ENCODE measurements around the gene GOLGA1.
"Not testable (repeated sequence)": the region's sequence is repeated elsewhere in the genome, so short reads cannot be mapped to it uniquely, and the experiment has no call there.

The GOLGA1 gene

DNA sequence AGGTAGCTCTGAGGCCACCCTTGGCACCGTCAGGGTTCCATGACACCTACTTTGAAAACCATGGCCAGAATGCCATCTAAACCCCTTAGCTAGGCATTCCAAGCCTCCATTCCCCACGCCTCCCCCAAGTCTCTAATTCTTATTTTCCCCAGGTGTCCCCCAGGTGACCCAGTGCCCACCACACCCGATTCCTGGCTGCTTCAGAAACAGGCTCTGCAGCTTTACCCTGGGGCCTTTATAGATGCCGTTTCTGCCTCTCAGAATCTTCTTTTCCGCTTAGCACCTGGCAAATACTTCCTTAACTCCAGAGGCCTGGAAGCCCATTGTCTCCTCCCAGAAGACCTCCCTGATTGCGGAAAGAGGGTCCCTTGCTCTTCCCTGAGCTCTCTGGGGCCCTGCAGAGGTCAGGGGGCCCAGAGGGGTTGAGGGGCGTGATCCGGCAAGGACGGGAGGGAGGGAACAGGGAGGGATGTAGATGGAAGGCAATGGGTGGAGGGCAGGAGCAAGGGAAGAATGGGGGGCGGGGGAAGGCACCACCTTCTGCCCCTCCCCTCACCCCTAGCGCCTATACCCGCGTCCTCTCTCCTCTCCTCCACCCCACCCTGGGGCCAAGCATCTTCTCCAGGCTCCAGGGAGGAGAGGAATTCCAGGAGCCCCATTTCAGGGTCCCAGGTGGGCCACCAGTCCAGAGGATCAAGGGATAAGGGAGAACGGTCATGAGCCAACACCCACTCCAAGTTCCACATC, 99.6 kb downstream of the GOLGA1 start:
- DNase-seq (ENCODE audit: insufficient read length, low spot score) (no peak), FAIRE-seq (no peak)

DNA sequence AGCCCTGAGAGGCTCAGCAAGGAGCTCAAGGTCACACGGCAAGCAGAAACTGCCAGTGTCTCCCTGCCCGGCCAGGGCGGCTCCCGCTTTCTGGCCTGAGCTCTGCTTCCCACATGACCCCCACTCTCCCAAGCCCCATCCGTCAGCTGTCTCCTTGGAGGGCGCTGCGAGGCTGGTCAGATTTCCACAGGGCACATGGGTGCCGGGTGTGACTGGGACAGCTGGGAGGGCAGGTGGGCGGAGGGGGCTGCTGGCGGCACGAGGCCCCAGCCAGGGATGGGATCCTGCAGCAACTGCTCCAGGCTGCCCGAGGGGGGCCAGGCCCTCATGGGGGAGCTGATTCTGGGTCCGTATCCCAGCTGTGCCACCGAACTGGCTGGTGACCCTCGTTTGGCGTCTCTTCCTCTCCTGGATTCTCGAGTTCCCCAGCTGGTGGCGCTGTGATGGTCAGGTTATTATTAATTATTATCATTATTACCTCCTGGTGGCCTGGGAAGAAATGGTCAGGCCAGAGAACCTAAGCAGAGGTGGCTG, 100.5 kb downstream of the GOLGA1 start:
- FAIRE-seq (no peak), DNase-seq (ENCODE audit: insufficient read length, low spot score) (no peak)

DNA sequence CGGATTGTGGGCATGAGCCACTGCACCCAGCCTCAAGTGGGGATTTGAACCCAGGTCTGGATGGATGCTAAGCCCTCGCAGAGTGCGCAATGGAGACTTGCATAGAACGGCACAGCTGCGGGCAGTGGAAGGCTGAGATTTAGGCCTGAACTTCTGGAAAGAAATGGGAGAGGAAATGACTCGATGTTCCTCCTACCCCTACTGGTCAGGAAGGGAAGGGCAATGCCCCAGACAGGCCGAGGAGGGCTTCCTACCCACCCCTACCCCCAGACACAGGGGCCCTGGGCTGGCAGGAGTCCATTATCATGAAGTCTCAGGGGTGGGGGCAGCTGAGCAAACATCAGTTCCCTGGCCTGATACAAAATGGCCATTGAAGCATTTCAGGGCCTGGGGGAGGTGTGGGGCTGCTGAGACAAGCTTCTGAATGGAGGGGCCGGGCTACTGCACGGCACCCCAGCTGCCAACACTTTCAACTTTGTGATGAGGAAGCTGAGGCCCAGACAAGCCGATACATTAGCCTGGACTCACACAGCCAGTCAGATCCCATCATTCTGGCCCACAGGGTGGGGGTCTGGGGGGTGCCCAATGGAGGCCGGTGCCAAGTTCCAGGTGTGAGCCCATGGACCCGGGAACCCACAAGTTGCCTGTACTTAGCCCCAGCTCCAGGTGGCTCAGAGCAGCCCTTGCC, 101.1 kb downstream of the GOLGA1 start:
- DNase-seq (ENCODE audit: insufficient read length, low spot score) (no peak), FAIRE-seq (no peak)

DNA sequence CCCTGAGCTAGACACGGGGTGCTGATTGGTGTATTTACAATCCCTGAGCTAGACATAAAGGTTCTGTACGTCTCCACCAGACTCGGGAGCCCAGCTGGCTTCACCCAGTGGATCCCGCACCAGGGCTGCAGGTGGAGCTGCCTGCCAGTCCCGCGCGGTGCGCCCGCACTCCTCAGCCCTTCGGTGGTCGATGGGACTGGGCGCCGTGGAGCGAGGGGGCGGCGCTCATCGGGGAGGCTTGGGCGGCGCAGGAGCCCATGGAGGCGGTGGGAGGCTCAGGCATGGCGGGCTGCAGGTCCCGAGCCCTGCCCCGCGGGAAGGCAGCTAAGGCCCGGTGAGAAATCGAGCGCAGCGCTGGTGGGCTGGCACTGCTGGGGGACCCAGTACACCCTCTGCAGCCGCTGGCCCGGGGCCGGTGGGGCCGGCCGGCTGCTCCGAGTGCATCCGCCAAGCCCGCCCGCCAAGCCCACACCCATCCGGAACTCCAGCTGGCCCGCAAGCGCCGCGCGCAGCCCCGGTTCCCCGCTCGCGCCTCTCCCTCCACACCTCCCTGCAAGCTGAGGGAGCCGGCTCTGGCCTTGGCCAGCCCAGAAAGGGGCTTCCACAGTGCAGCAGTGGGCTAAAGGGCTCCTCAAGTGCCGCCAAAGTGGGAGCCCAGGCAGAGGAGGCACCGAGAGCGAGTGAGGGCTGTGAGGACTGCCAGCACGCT, 102.2 kb downstream of the GOLGA1 start:
- not testable (repeated sequence) for DNase-seq (ENCODE audit: insufficient read length, low spot score); FAIRE-seq

DNA sequence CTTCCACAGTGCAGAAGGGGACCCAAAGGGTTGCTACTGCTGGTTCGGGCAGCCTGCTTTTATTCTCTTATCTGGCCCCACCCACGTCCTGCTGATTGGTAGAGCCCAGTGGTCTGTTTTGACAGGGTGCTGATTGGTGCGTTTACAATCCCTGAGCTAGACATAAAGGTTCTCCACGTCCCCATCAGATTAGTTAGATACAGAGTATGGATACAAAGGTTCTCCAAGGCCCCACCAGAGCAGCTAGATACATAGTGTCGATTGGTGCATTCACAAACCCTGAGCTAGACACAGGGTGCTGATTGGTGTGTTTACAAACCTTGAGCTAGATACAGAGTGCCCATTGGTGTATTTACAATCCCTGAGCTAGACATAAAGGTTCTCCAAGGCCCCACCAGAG, 102.8 kb downstream of the GOLGA1 start:
- not testable (repeated sequence) for FAIRE-seq; DNase-seq (ENCODE audit: insufficient read length, low spot score)

DNA sequence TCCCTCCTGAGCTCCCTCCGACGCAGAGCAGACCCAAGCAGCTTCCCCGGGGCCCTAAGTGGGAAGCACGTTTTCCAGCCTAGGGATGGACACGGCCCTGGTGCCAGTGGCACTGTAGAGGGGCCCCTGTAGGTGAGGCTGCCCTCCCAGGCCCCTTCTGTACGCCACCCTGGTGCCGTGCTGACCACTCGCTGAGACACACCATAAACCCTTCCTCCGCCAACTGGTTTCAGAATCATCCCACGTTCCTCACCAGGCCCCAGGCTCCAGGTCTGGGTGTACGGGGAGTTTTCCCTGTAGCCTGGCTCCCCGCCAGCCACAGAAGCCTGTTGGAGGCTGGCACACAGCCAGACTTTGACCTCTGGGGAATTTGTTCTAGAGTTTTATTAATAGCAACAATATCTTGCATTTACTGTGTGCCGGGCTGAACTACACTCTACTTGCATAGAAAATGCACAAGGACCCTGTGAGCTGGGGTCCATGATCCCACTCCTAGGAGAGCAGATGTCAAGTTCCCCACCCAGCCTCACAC, 105.8 kb downstream of the GOLGA1 start:
- DNase-seq (ENCODE audit: insufficient read length, low spot score), result no peak
- no peak for FAIRE-seq

DNA sequence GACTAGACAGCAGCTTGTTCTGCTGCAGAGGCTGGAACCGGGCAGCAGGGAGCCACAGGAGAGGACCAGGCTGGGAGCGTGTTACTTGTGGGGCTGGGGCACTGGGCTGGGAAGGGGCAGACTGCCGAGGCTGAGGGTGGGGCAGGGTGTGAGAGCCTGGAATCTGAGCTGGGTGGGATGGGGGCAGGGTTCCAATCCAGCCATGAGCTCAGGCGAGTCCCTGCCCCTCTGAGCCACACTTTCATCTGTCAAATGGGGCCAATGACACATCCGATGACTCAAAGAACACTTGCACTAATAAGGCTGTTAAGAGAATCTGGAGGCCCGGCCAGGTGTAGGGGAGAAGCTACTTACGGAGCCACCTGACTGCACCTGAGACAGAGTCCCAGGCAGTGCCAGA, 106.3 kb downstream of the GOLGA1 start:
- FAIRE-seq, result no peak
- no peak for DNase-seq (ENCODE audit: insufficient read length, low spot score)

DNA sequence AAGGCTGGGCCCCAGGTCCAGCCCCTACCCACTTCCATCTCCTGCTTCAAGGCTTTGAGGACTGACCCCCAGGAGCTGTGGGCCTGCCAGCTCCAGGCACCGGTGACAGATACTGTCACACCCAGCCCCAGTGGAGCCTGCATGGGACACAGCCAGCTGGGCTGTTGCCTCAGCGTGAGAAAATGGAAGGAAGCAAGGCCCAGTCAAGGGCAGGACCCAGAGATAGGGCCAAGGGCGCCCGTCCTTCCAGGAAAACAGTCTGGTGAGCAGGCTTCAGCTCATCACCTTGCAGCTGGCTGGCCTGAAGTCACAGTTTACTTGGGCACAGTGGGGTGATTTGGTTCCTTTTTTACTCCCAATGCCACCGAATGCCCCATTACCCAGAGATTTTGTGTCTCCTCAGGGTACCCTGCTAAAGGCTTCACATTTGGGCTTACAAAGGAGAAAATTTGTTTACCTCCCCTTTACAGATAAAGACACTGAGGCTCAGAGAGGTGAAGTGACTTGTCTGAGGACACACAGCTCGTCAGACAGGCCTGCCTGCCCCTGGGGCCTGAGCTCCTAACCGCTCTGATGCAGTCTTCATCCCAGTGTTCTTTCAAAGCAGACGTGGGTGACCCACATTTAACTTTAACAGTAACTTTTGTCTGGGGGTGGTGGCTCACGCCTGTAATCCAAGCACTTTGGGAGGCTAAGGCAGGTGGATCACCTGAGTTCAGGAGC, 109.1 kb downstream of the GOLGA1 start:
- DNase-seq (ENCODE audit: insufficient read length, low spot score) (no peak), FAIRE-seq (no peak)

DNA sequence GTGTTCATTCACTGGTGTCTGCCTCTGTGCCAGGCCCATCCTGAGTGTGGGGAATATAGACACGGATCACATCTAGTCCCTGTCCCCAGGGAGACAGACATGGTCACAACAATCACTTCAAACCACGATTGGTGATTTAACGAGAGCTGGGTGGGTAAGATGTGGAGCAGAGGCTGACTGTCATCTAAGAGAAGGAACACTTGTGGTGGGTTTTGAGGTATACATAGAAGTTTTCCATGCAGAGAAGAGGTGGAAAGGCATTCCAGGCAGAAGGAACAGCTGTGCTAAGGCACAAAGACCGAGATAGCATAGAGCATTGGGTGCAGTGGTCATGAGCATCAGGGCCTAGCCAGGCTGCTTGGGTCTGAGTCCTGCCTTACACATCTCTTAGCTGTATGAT, 110.3 kb downstream of the GOLGA1 start:
- no peak for DNase-seq (ENCODE audit: insufficient read length, low spot score)

DNA sequence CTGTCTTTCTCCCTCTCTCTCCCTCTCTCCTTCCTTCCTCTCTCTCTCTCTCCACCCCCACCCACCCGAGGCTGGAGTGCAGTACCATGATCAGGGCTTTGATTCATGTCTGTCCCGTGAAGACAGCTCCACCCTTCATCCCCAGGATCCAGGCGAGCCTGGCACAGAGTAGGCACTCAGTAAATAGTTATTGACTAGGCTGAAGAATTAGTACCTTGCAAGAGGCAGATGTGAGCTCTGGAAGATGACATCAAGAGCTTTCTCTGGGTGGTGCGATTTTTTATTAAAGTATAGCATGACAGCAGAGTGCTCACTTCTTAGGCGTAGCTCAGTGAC, 111.6 kb downstream of the GOLGA1 start:
- DNase-seq (ENCODE audit: insufficient read length, low spot score) (no peak), FAIRE-seq (no peak)

More for the DNA sequence above, 110.3 kb downstream of the GOLGA1 start:
- no peak for FAIRE-seq

DNA sequence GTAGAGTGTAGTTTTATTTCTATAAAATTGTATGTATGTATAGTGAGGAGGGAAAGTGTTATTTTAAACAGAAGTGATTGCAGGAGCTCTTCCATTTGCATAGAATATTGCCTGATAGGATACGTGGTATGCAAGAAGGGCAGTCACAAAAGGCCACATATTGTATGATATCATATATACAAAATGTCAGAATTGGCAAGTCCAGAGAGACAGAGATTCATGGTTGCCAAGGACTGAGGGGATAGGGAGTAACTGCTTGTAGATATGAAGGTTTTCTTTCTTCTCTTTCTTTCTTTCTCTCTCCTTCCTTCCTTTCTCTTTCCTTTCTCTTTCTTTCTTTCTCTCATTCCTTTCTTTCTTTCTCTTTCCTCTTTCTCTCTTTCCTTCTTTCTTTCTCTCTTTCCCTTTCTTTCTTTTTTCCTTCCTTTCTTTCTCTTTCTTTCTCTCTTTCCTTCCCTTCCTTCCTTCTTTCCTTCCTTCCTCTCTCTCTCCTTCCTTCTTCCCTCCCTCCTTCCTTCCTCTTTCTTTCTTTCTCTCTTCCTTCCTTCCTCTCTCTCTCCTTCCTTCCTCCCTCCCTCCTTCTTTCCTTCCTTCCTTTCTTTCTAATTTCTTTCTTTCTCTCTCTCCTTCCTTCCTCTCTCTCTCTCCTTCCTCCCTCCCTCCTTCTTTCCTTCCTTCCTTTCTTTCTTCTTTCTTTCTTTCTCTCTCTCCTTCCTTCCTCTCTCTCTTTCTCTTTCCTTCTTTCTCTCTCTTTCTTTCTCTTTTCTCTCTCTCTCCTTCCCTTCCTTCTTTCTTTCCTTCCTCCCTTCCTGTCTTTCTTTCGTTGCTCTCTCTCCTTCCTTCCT, 112.2 kb downstream of the GOLGA1 start:
- FAIRE-seq, result no peak
- DNase-seq (ENCODE audit: insufficient read length, low spot score), result no peak
